Mesendoderm (in vitro differentiated cells): ENCODE measurements around the gene CCDC142.
A peak's percentile ranks its signal among the peaks of the same experiment; 100 is the strongest.

ENCODE experiments used
- DNase-seq: peaks from one replicate; pipeline ENCODE4 v3.0.0; 2013
- H2AK5ac ChIP-seq: 2 replicates; pipeline ENCODE4 v1.6.1; 2013; ENCODE audit warnings: low read length, inconsistent platforms
- H2BK120ac ChIP-seq: 2 replicates; pipeline ENCODE4 v1.6.1; 2013; ENCODE audit warnings: low read depth, mild to moderate bottlenecking, low read length, moderate library complexity, mixed read lengths
- H2BK15ac ChIP-seq: replicated peaks from 2 replicates; pipeline ENCODE4 v1.6.1; 2013; ENCODE audit warnings: low read depth, mild to moderate bottlenecking, moderate library complexity
- H2BK5ac ChIP-seq: 2 replicates; pipeline ENCODE4 v1.6.1; 2013; ENCODE audit warnings: low read length, inconsistent platforms
- H3K18ac ChIP-seq: 2 replicates; pipeline ENCODE4 v1.6.1; 2013; ENCODE audit warnings: mild to moderate bottlenecking, low read length, mixed read lengths
- H3K23ac ChIP-seq: one replicate; pipeline ENCODE4 v1.6.1; 2013; ENCODE audit warnings: low read length
- H3K27ac ChIP-seq: 2 replicates; pipeline ENCODE4 v1.5.1; 2013; ENCODE audit warnings: low read depth, mild to moderate bottlenecking, inconsistent platforms, low read length, moderate library complexity
- H3K27me3 ChIP-seq: 2 replicates; pipeline ENCODE4 v1.6.1; 2013; ENCODE audit warnings: low read length, control low read depth, mild to moderate bottlenecking, inconsistent platforms; ENCODE audit not compliant: insufficient read depth, poor library complexity
- H3K36me3 ChIP-seq: 2 replicates; pipeline ENCODE4 v1.6.1; 2013; ENCODE audit warnings: low read length, inconsistent platforms; ENCODE audit not compliant: control insufficient read depth, insufficient read depth
- H3K4ac ChIP-seq: one replicate; pipeline ENCODE4 v1.6.1; 2013; ENCODE audit warnings: low read depth, mild to moderate bottlenecking, low read length, moderate library complexity
- H3K4me1 ChIP-seq: 2 replicates; pipeline ENCODE4 v1.6.1; 2013; ENCODE audit warnings: low read depth, low read length, inconsistent platforms; ENCODE audit not compliant: control insufficient read depth
- H3K4me2 ChIP-seq: 2 replicates; pipeline ENCODE4 v1.6.1; 2013; ENCODE audit warnings: low read length
- H3K4me3 ChIP-seq: 2 replicates; pipeline ENCODE4 v1.5.1; 2013; ENCODE audit warnings: mild to moderate bottlenecking, low read length
- H3K56ac ChIP-seq: one replicate; pipeline ENCODE4 v1.6.1; 2013; ENCODE audit warnings: low read length
- H3K79me1 ChIP-seq: 2 replicates; pipeline ENCODE4 v1.6.1; 2013; ENCODE audit warnings: low read length, inconsistent platforms
- H3K79me2 ChIP-seq: 2 replicates; pipeline ENCODE4 v1.6.1; 2013; ENCODE audit warnings: mild to moderate bottlenecking, low read length; ENCODE audit not compliant: control insufficient read depth, insufficient read depth
- H3K9ac ChIP-seq: 2 replicates; pipeline ENCODE4 v1.6.1; 2013; ENCODE audit warnings: low read length, inconsistent platforms
- H4K5ac ChIP-seq: one replicate; pipeline ENCODE4 v1.6.1; 2013; ENCODE audit warnings: low read length
- H4K8ac ChIP-seq: one replicate; pipeline ENCODE4 v1.6.1; 2013; ENCODE audit warnings: low read depth, mild to moderate bottlenecking, control low read depth, low read length, moderate library complexity
- WGBS: extraction: QIAGEN DNeasy Blood & Tissue Kit; methylation state at CpG from one replicate; pipeline ENCODE4 v1.1.7; 2013; ENCODE audit warnings: low lambda C conversion rate, missing lambda C conversion rate; ENCODE audit not compliant: insufficient coverage; ENCODE audit errors: extremely low coverage; 5-methylcytosine and 5-hydroxymethylcytosine counted together

The CCDC142 gene

GRCh38 chr2:74507926-74508520 lies 25.2 kb upstream of the CCDC142 start:
- Histone ChIP-seq H3K36me3 (no peaks in the 10 kb centered on the region), H3K4me3 (peak overlapping the region; percentile 68), H3K9ac (peak overlapping the region; percentile 87), H3K4me1 (peaks cover 6% of the 10 kb centered on the region), H3K18ac (peak overlapping the region; percentile 97), H3K4ac (peak overlapping the region; percentile 90), H3K79me1 (no peaks in the 10 kb centered on the region), H2AK5ac (no peak overlapping the region), H3K23ac (no peak overlapping the region), H3K27me3 (peaks cover 43% of the 10 kb centered on the region), H3K27ac (peak overlapping the region; percentile 42), H4K8ac (no peak overlapping the region), H3K4me2 (peak overlapping the region; percentile 83), H3K56ac (peak overlapping the region; percentile 92), H4K5ac (peak overlapping the region; percentile 44), H2BK15ac (no peak overlapping the region), H2BK5ac (peak overlapping the region; percentile 79), H3K79me2 (no peaks in the 10 kb centered on the region), H2BK120ac (peak overlapping the region; percentile 66)
- no CpG with 5 or more reads among the region's 38 CpGs for WGBS
- DNase-seq = peak; percentile 73

- no peaks in the 10 kb centered on the region for H3K79me1 ChIP-seq
- H2BK120ac ChIP-seq = peak within 1 kb of the TSS; percentile 66
- H4K5ac ChIP-seq = peak within 1 kb of the TSS; percentile 44
- no peaks in the 10 kb centered on the region for H3K79me2 ChIP-seq
- no peak within 1 kb of the TSS for H4K8ac ChIP-seq
- WGBS = no CpG with 5 or more reads among the region's 56 CpGs
- no peak within 1 kb of the TSS for H2BK15ac ChIP-seq
- peak within 1 kb of the TSS; percentile 96 for H3K9ac ChIP-seq
- H2BK5ac ChIP-seq = peak within 1 kb of the TSS; percentile 99
- H2AK5ac ChIP-seq = no peak within 1 kb of the TSS
- H3K27ac ChIP-seq = peak within 1 kb of the TSS; percentile 61
- H3K23ac ChIP-seq = peak within 1 kb of the TSS; percentile 70
- H3K56ac ChIP-seq = peak within 1 kb of the TSS; percentile 100
- H3K18ac ChIP-seq = peak within 1 kb of the TSS; percentile 97
- peak within 1 kb of the TSS; percentile 91 for H3K4me3 ChIP-seq
- peak; percentile 99 for DNase-seq
- H3K27me3 ChIP-seq = peaks cover 45% of the 10 kb centered on the region
- peak within 1 kb of the TSS; percentile 93 for H3K4ac ChIP-seq
- H3K4me1 ChIP-seq = peaks cover 6% of the 10 kb centered on the region
- no peaks in the 10 kb centered on the region for H3K36me3 ChIP-seq
- H3K4me2 ChIP-seq = peak within 1 kb of the TSS; percentile 83
Measured at GRCh38 chr2:74507145-74507925, 24.5 kb upstream of the CCDC142 start, which contains the start of gene PCGF1. PCGF1 (minus strand) TSS chr2:74507695; CDS start chr2:74507668, 27 bp downstream.

GRCh38 chr2:74505448-74506246 lies 22.8 kb upstream of the CCDC142 start:
- Histone ChIP-seq H2BK5ac (no peak overlapping the region), H3K9ac (no peak overlapping the region), H3K18ac (no peak overlapping the region), H3K4me3 (no peak overlapping the region), H3K27me3 (peaks cover 50% of the 10 kb centered on the region), H4K5ac (no peak overlapping the region), H2BK120ac (no peak overlapping the region), H3K23ac (no peak overlapping the region), H3K36me3 (no peaks in the 10 kb centered on the region), H3K4ac (no peak overlapping the region), H3K4me2 (no peak overlapping the region), H3K56ac (no peak overlapping the region), H3K79me2 (no peaks in the 10 kb centered on the region), H2AK5ac (no peak overlapping the region), H4K8ac (no peak overlapping the region), H3K4me1 (peaks cover 6% of the 10 kb centered on the region), H3K27ac (no peak overlapping the region), H2BK15ac (no peak overlapping the region), H3K79me1 (no peaks in the 10 kb centered on the region)
- WGBS = no CpG with 5 or more reads among the region's 14 CpGs
- DNase-seq = no peak

- Histone ChIP-seq H2BK15ac (no peak overlapping the region), H3K4me2 (no peak overlapping the region), H3K27me3 (peaks cover 51% of the 10 kb centered on the region), H3K23ac (no peak overlapping the region), H4K8ac (no peak overlapping the region), H3K36me3 (no peaks in the 10 kb centered on the region), H4K5ac (no peak overlapping the region), H3K4me1 (peaks cover 6% of the 10 kb centered on the region), H3K56ac (no peak overlapping the region), H3K79me1 (no peaks in the 10 kb centered on the region), H3K4me3 (no peak overlapping the region), H3K4ac (no peak overlapping the region), H3K18ac (no peak overlapping the region), H2BK5ac (no peak overlapping the region), H3K9ac (no peak overlapping the region), H3K79me2 (no peaks in the 10 kb centered on the region), H2BK120ac (no peak overlapping the region), H2AK5ac (no peak overlapping the region), H3K27ac (no peak overlapping the region)
- no CpG with 5 or more reads among the region's 3 CpGs for WGBS
- no peak for DNase-seq
Measured at GRCh38 chr2:74504591-74504990, 21.8 kb upstream of the CCDC142 start.

- H3K23ac ChIP-seq = no peak overlapping the region
- H2BK15ac ChIP-seq = no peak overlapping the region
- peak overlapping the region; percentile 22 for H3K18ac ChIP-seq
- H2BK5ac ChIP-seq = no peak overlapping the region
- peak overlapping the region; percentile 20 for H3K4me2 ChIP-seq
- no peak overlapping the region for H3K4ac ChIP-seq
- H3K36me3 ChIP-seq = no peaks in the 10 kb centered on the region
- WGBS = no CpG with 5 or more reads among the region's 45 CpGs
- no peak overlapping the region for H4K8ac ChIP-seq
- no peak for DNase-seq
- H3K79me2 ChIP-seq = no peaks in the 10 kb centered on the region
- peak overlapping the region; percentile 81 for H3K56ac ChIP-seq
- peak overlapping the region; percentile 46 for H3K9ac ChIP-seq
- H2AK5ac ChIP-seq = no peak overlapping the region
- H3K27me3 ChIP-seq = peaks cover 56% of the 10 kb centered on the region
- no peak overlapping the region for H4K5ac ChIP-seq
- H3K27ac ChIP-seq = no peak overlapping the region
- no peaks in the 10 kb centered on the region for H3K79me1 ChIP-seq
- peaks cover 6% of the 10 kb centered on the region for H3K4me1 ChIP-seq
- peak overlapping the region; percentile 14 for H3K4me3 ChIP-seq
- H2BK120ac ChIP-seq = no peak overlapping the region
Measured at GRCh38 chr2:74503506-74504475, 21.0 kb upstream of the CCDC142 start.
